ENCODE results near the gene DTX1. TPM values are rescaled to one million over a fixed set of nuclear protein-coding genes. Genes with fewer than 3 reads are reported as not detected.
"Not testable (repeated sequence)": the region's sequence is repeated elsewhere in the genome, so short reads cannot be mapped to it uniquely, and the experiment has no call there.

DTX1 gene
- total RNA-seq, 4 donors from 2014 or later = 3.1 to 33.8 (median 5.3) TPM

DNA sequence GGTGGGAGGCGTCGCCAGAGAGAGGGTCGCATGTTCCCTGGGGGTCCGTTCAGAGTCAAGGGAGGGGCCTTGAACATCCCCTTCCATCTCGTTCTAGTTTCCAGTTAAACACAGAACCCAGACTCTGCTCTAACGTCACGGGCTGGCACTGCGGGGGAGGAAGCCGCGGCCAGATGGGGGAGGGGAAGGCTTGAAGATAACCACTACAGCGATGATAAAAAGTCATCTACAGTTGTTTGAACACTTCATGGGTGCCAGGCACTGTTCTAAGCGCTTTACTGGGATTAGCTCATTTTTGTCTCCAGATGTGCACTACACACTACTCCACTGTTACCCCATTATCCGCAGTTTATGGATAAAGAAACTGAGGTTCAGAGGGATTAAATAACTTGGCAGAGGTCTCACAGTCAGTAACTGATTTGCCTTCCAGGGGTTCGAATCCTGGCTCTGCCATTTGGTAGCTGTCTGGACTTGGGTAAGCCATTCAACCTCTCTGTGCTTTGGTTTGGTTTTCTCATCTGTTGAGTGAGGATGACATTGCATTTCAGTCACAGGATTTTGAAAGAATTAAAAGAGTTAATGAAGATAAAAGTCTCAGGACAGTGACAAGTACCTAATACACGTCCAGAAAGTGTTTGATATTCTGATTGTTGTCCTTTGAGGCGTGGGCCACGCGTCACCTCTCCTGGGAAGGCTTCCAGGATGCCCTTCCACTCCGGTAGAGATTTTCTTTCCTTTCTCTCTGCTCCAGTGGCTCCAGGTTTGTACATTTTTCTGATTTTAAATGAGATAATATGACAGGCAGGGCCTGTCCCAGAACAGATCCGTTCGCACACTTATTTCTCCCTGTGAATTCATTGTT, 79.8 kb downstream of the DTX1 start:
- TF ChIP-seq, protein P1, sequence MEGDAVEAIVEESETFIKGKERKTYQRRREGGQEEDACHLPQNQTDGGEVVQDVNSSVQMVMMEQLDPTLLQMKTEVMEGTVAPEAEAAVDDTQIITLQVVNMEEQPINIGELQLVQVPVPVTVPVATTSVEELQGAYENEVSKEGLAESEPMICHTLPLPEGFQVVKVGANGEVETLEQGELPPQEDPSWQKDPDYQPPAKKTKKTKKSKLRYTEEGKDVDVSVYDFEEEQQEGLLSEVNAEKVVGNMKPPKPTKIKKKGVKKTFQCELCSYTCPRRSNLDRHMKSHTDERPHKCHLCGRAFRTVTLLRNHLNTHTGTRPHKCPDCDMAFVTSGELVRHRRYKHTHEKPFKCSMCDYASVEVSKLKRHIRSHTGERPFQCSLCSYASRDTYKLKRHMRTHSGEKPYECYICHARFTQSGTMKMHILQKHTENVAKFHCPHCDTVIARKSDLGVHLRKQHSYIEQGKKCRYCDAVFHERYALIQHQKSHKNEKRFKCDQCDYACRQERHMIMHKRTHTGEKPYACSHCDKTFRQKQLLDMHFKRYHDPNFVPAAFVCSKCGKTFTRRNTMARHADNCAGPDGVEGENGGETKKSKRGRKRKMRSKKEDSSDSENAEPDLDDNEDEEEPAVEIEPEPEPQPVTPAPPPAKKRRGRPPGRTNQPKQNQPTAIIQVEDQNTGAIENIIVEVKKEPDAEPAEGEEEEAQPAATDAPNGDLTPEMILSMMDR (IDR thresholded peaks at IDR 0.05) = no peak
- no peak for TF ChIP-seq POLR2A (IDR thresholded peaks at IDR 0.05)
- Histone ChIP-seq H3K4me3 (peak overlapping the region in 3 of 4 donors; percentile 30 to 46 (median 40)), H3K36me3 (no peaks in the 10 kb centered on the region), H3K27ac (peak overlapping the region in 3 of 4 donors; percentile 15 to 50 (median 25)), H3K9me3 (no peaks in the 10 kb centered on the region), H3K27me3 (no peaks in the 10 kb centered on the region), H3K4me1 (peaks cover 0 to 18% (median 6%) of the 10 kb centered on the region in 4 donors)
- peak in 2 of 3 donors; percentile 62 to 66 for DNase-seq

DNA sequence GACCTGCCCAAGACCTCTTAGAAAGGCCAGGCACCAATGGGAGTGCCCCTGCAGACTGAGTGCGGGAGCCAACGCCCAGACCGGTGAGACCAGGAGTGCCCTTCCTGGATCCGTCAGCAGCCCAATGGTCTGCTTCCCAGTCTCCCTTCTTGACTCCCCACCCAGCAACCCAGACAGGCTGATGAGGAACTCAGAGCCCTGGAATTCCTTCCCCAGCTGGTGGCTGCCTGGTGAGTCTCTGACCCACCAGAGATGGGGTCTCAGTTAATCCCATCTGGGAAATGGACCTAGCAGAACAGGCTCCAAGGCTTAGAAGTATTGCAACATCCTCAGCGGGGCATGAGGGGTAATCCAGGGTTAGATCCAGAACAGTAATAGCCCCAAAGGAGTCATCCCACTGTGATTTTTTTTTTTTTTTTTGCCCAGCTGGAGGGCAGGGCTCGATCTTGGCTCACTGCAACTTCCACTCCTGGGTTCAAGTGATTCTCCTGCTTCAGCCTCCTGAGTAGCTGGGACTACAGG, 80.5 kb downstream of the DTX1 start:
- no peak overlapping the region for H3K27ac ChIP-seq
- no peaks in the 10 kb centered on the region for H3K36me3 ChIP-seq
- H3K4me3 ChIP-seq = no peak overlapping the region
- no peaks in the 10 kb centered on the region for H3K9me3 ChIP-seq
- DNase-seq = peak in 2 of 3 donors; percentile 65 to 69
- H3K4me1 ChIP-seq = peaks cover 0 to 18% (median 6%) of the 10 kb centered on the region in 4 donors
- no peak for TF ChIP-seq POLR2A (IDR thresholded peaks at IDR 0.05)
- TF ChIP-seq, protein P1 (IDR thresholded peaks at IDR 0.05) = no peak
- H3K27me3 ChIP-seq = no peaks in the 10 kb centered on the region

DNA sequence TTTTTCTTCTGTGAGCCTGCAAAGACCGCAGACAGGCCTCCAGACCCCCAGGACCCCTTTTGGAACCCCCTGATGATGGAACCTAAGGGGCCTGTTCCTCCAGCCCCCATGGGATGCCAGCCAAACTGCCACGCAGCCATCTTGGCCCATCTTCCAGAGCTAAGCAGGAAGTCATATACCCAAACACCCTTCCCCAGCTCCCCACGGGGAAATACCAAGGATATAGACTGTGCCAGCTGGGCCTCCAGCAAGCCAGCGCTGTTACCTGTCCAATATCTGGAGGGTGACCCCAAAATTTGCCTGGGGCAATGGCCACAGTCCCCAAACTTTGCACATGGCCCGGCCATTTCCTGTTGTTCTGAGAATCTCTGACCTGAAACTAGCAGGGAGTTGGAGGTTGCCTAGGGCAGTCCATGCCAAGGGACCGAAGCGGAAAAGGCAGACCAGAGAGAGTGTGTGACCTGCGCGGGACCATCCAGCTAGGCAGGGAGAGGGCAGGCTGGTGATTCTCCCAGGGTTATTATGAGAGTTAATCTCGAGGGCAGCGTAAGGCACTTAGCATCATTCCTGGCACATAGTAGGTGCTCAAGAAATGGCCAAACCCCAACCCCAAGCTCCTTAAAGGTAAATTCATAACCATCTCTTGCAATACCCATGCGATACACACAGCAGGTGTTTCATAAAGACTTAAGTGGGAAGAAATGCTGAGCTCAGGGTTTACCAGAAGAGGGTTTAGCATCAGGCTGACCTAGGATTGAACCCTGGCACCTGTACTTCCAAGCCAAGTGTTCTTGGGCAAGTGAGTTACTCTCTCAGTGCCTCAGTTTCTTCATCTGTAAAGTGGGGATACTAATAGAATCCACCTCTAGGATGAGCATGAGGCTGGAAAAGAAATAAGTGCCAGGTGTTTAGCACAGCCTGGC, 81.6 kb downstream of the DTX1 start:
- no peak for TF ChIP-seq POLR2A (IDR thresholded peaks at IDR 0.05)
- TF ChIP-seq, protein P1 (IDR thresholded peaks at IDR 0.05) = no peak

DNA sequence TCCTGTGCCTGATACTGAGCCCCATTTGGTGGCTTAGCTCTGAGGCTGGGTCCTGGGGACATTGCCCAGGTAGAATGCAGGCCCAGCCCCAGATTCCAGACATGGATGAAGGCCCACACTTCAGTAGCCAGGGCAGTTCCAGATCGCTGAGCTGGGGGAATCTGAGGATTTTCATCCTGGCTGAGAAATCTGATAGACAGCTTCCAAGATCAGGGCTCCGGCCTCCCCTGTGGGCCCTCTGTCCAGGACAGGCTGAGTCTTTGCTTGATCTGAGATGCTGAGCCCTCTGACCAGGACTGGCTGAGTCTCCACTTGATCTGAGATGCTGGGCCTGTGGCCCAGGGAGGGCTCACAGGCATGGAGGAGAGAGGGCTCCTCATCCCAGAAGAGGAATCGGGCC, 82.3 kb downstream of the DTX1 start:
- no peak overlapping the region for H3K4me3 ChIP-seq
- DNase-seq = no peak
- H3K9me3 ChIP-seq = no peaks in the 10 kb centered on the region
- H3K27me3 ChIP-seq = no peaks in the 10 kb centered on the region
- H3K4me1 ChIP-seq = peaks cover 0 to 18% (median 6%) of the 10 kb centered on the region in 4 donors
- H3K27ac ChIP-seq = no peak overlapping the region
- no peaks in the 10 kb centered on the region for H3K36me3 ChIP-seq
- no peak for TF ChIP-seq POLR2A (IDR thresholded peaks at IDR 0.05)
- TF ChIP-seq, protein P1 (IDR thresholded peaks at IDR 0.05) = no peak

More for the DNA sequence above, 81.6 kb downstream of the DTX1 start:
- no peak for DNase-seq
- Histone ChIP-seq H3K4me1 (peaks cover 0 to 18% (median 6%) of the 10 kb centered on the region in 4 donors), H3K36me3 (no peaks in the 10 kb centered on the region), H3K9me3 (no peaks in the 10 kb centered on the region), H3K4me3 (no peak overlapping the region), H3K27ac (no peak overlapping the region), H3K27me3 (no peaks in the 10 kb centered on the region)

DNA sequence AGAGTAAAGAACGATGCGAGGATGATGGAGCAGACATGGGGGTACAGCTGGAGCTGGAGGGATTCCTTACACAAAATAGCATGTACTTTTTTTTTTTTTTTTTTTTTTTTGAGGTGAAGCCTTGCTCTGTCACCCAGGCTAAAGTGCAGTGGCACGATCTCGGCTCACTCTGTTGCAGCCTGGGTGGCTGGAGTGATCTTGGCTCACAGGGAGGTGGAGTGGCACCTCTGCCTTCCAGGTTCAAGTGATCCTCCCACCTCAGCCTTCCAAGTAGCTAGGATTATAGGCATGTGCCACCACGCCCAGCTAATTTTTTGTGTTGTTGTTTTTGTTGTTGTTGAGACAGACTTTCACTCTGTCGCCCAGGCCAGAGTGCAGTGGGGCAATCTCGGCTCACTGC, 84.2 kb downstream of the DTX1 start:
- peaks cover 0 to 9% (median under 1%) of the 10 kb centered on the region in 4 donors for H3K4me1 ChIP-seq
- no peak for DNase-seq
- H3K36me3 ChIP-seq = no peaks in the 10 kb centered on the region
- no peak overlapping the region for H3K27ac ChIP-seq
- H3K4me3 ChIP-seq = no peak overlapping the region
- H3K9me3 ChIP-seq = no peaks in the 10 kb centered on the region
- no peak for TF ChIP-seq POLR2A (IDR thresholded peaks at IDR 0.05)
- TF ChIP-seq, protein P1 (IDR thresholded peaks at IDR 0.05) = no peak
- H3K27me3 ChIP-seq = no peaks in the 10 kb centered on the region

DNA sequence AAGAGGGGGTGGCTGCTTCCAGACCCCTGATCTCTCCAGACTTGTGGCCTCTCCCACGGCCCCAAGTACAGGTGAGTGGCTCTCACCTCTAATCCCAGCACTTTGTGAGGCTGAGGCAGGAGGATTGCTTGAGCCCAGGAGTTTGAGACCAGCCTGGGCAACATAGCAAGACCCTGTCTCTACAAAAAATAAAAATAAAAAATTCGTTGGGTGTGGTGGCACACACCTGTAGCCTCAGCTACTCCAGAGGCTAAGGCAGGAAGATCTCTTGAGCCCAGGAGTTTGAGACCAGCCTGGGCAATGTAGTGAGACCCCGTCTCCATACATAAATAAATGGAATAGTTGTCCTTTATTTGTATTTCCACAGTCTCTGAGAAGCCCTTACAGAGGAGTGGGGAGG, 85.2 kb downstream of the DTX1 start:
- H3K9me3 ChIP-seq = not testable (repeated sequence)

More for the DNA sequence above, 85.2 kb downstream of the DTX1 start:
- not testable (repeated sequence) for H3K36me3 ChIP-seq, H3K4me1 ChIP-seq, DNase-seq, H3K27me3 ChIP-seq, H3K4me3 ChIP-seq
- H3K27ac ChIP-seq = peak overlapping the region in 2 of 4 donors; percentile 1 to 41
